GM23338 (cell line): Measurements from ENCODE around the gene ITPR2. TPM values are rescaled to one million over a fixed set of nuclear protein-coding genes. Genes with fewer than 3 reads are reported as not detected.

ENCODE experiments used
- ATAC-seq: fragments of 200-7000 bp; cut with Tn5 transposase; 3 replicates; pipeline ENCODE4 v1.9.1; 2020
- DNase-seq: peaks from one replicate; pipeline ENCODE4 v3.0.0-alpha.2; 2015; ENCODE audit warnings: low spot score
- H2AFZ ChIP-seq: fragments of 200-600 bp; sonication (generic); 2 replicates; pipeline ENCODE4 v1.8.0; 2016; ENCODE audit warnings: antibody characterized with exemption, mild to moderate bottlenecking, moderate library complexity
- H3F3A ChIP-seq: fragments of 200-600 bp; sonication (generic); replicated peaks from 2 replicates; pipeline ENCODE4 v1.8.0; 2017; ENCODE audit warnings: antibody characterized with exemption, mixed run types, low read depth
- H3K27ac ChIP-seq: fragments of 200-600 bp; sonication (generic); 2 replicates; pipeline ENCODE4 v1.6.1; 2016; ENCODE audit warnings: low read depth
- H3K27me3 ChIP-seq: fragments of 200-600 bp; sonication (generic); 2 replicates; pipeline ENCODE4 v1.8.0; 2016; ENCODE audit warnings: mild to moderate bottlenecking, mixed run types, moderate library complexity; ENCODE audit not compliant: insufficient read depth
- H3K36me3 ChIP-seq: fragments of 200-600 bp; sonication (generic); 2 replicates; pipeline ENCODE4 v1.8.0; 2016; ENCODE audit warnings: mild to moderate bottlenecking; ENCODE audit not compliant: insufficient read depth
- H3K4me1 ChIP-seq: fragments of 200-600 bp; sonication (generic); 2 replicates; pipeline ENCODE4 v1.8.0; 2016; ENCODE audit warnings: mild to moderate bottlenecking, moderate library complexity; ENCODE audit not compliant: insufficient read depth
- H3K4me2 ChIP-seq: fragments of 200-600 bp; sonication (generic); 2 replicates; pipeline ENCODE4 v1.7.1; 2017; ENCODE audit warnings: mixed run types
- H3K4me3 ChIP-seq: fragments of 200-600 bp; sonication (generic); 2 replicates; pipeline ENCODE4 v1.6.1; 2016; ENCODE audit warnings: mixed run types
- H3K79me2 ChIP-seq: fragments of 200-600 bp; sonication (generic); replicated peaks from 2 replicates; pipeline ENCODE4 v1.8.0; 2017; ENCODE audit warnings: mild to moderate bottlenecking; ENCODE audit not compliant: insufficient read depth
- H3K9me2 ChIP-seq: fragments of 200-600 bp; sonication (generic); 2 replicates; pipeline ENCODE4 v1.8.0; 2017; ENCODE audit not compliant: insufficient read depth
- H4K20me1 ChIP-seq: fragments of 200-600 bp; sonication (generic); replicated peaks from 2 replicates; pipeline ENCODE4 v1.8.0; 2017; ENCODE audit warnings: mild to moderate bottlenecking; ENCODE audit not compliant: insufficient read depth
- H3K27ac Mint-ChIP-seq: 2 replicates; pipeline ENCODE4 v1.8.0; 2020; ENCODE audit warnings: inconsistent platforms, mild to moderate bottlenecking, moderate library complexity, mixed read lengths
- H3K27me3 Mint-ChIP-seq: 3 replicates; pipeline ENCODE4 v1.8.0; 2022; ENCODE audit warnings: low read depth, mild to moderate bottlenecking, moderate library complexity, mixed read lengths, inconsistent platforms; ENCODE audit not compliant: insufficient read depth, poor library complexity
- H3K36me3 Mint-ChIP-seq: 3 replicates; pipeline ENCODE4 v1.8.0; 2021; ENCODE audit warnings: low read depth, mild to moderate bottlenecking, inconsistent platforms, moderate library complexity, mixed read lengths
- H3K4me1 Mint-ChIP-seq: 3 replicates; pipeline ENCODE4 v1.8.0; 2020; ENCODE audit warnings: mild to moderate bottlenecking, inconsistent platforms, mixed read lengths
- H3K4me3 Mint-ChIP-seq: 3 replicates; pipeline ENCODE4 v1.8.0; 2021; ENCODE audit warnings: moderate library complexity, mild to moderate bottlenecking, inconsistent platforms, mixed read lengths
- H3K9me3 Mint-ChIP-seq: 3 replicates; pipeline ENCODE4 v1.8.0; 2020; ENCODE audit warnings: moderate library complexity, mild to moderate bottlenecking, inconsistent platforms, mixed read lengths
- EZH2 ChIP-seq: fragments of 200-600 bp; sonication (generic); IDR thresholded peaks from one replicate; pipeline ENCODE4 v1.8.0; 2017; ENCODE audit warnings: antibody characterized with exemption, mild to moderate bottlenecking, low read depth; ENCODE audit not compliant: unreplicated experiment
- POLR2AphosphoS5 ChIP-seq: IDR thresholded peaks from 2 replicates; pipeline ENCODE4 v1.6.1; 2016; ENCODE audit warnings: antibody characterized with exemption, low read depth
- ZNF114 ChIP-seq: fragments of 250-450 bp; sonication (Bioruptor Pico); IDR thresholded peaks from 2 replicates; pipeline ENCODE4 v1.5.0; 2020; ENCODE audit warnings: mild to moderate bottlenecking, moderate library complexity
- ZNF331 ChIP-seq: fragments of 250-450 bp; sonication (Bioruptor Pico); IDR thresholded peaks from 2 replicates; pipeline ENCODE4 v1.5.0; 2020; ENCODE audit warnings: low read depth, mild to moderate bottlenecking, moderate library complexity
- polyA plus RNA-seq: library from polyadenylated mRNA; unstranded; fragments of >200 nt; fragmentation: Nextera tagmentation; extraction: Ambion mirVana; gene quantifications from 2 replicates; pipeline ENCODE4 v1.2.1, GENCODE V29; 2016
- total RNA-seq: library from RNA; depleted of rRNA; stranded (reverse); fragments of >200 nt; shearing (Covaris generic); gene quantifications from 2 replicates; pipeline ENCODE4 v1.2.3, GENCODE V29; 2014
- TF ChIP-seq, protein P1 (sequence below): IDR thresholded peaks from one replicate; pipeline ENCODE4 v1.6.1; 2018; ENCODE audit warnings: antibody characterized with exemption; ENCODE audit not compliant: unreplicated experiment
- TF ChIP-seq, protein P2 (sequence below): IDR thresholded peaks from 2 replicates; pipeline ENCODE4 v1.6.1; 2016; ENCODE audit warnings: antibody characterized with exemption

ITPR2 gene
- total and polyA plus RNA-seq, 2 experiments from 2014 or later: 44.5 to 65.2 TPM

DNA sequence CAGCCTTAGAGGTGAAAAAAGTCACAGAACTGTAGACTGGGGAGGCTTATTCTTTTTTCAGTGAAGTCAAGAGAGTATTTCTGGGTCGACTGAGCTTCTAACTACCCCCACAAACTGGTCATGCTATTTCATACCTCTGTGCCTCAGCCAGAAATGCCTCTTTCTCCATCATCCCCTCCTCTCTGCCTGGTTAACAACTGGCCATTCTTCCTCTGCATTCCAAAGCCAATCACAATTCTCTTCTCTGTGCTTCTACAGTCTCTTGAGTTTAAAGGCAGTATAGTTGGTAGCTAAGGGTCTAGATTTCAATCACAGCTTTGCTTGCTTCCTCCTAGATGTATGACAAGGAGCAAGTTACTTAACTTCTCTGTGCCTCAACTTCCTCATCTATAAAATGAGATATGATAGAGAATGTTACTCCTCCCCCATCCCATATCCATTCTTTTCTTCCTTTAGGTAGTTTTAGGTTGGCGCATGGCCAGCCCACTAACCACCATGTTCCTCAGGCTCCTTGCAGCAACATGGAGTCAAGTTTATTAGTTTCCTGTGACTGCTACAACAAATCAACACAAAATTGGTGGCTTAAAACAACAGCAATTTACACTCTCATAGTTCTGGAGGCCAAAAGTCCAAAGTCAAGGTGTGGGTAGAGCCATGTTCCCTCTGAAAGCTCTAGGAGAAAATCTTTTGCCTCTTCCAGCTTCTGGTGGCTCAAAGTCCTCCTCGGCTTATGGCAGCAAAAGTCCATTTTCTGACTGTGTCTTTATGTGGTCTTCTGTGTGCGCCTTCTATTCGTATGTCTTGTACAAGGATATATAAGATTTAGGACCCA is 62.5 kb downstream of the ITPR2 start (continued):
- TF ChIP-seq ZNF114 (CRISPR knock-in tag): no peak
- TF ChIP-seq, protein P1, sequence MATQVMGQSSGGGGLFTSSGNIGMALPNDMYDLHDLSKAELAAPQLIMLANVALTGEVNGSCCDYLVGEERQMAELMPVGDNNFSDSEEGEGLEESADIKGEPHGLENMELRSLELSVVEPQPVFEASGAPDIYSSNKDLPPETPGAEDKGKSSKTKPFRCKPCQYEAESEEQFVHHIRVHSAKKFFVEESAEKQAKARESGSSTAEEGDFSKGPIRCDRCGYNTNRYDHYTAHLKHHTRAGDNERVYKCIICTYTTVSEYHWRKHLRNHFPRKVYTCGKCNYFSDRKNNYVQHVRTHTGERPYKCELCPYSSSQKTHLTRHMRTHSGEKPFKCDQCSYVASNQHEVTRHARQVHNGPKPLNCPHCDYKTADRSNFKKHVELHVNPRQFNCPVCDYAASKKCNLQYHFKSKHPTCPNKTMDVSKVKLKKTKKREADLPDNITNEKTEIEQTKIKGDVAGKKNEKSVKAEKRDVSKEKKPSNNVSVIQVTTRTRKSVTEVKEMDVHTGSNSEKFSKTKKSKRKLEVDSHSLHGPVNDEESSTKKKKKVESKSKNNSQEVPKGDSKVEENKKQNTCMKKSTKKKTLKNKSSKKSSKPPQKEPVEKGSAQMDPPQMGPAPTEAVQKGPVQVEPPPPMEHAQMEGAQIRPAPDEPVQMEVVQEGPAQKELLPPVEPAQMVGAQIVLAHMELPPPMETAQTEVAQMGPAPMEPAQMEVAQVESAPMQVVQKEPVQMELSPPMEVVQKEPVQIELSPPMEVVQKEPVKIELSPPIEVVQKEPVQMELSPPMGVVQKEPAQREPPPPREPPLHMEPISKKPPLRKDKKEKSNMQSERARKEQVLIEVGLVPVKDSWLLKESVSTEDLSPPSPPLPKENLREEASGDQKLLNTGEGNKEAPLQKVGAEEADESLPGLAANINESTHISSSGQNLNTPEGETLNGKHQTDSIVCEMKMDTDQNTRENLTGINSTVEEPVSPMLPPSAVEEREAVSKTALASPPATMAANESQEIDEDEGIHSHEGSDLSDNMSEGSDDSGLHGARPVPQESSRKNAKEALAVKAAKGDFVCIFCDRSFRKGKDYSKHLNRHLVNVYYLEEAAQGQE: no peak
- TF ChIP-seq ZNF331: no peak
- TF ChIP-seq, protein P2, sequence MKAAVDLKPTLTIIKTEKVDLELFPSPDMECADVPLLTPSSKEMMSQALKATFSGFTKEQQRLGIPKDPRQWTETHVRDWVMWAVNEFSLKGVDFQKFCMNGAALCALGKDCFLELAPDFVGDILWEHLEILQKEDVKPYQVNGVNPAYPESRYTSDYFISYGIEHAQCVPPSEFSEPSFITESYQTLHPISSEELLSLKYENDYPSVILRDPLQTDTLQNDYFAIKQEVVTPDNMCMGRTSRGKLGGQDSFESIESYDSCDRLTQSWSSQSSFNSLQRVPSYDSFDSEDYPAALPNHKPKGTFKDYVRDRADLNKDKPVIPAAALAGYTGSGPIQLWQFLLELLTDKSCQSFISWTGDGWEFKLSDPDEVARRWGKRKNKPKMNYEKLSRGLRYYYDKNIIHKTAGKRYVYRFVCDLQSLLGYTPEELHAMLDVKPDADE: no peak
- no peak for TF ChIP-seq POLR2AphosphoS5
- no peak for TF ChIP-seq EZH2

DNA sequence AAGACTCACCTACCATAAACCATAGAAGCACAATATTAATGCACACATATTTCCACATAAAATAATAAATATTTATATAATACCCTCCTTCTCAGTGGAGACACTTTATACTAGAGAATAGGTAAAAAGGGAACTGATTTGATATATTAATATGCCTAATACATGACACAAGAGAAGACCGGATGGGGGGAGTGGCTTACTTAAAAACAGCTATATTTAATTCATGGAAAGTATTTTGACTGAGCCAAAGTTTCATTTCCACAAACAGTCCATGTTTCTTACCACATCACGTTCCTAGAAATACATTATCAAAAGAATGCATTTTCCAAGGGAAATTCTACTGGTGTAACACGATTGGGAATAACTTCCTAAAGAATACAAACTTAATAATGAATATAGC is 63.4 kb downstream of the ITPR2 start:
- H3K9me3 Mint-ChIP-seq: no peaks in the 10 kb centered on the region
- Histone ChIP-seq H4K20me1 (peaks cover 6% of the 10 kb centered on the region; the same call in 1 of the 2 replicates), H3K4me1 (peaks cover 21% of the 10 kb centered on the region; the same call in 1 of the 2 replicates), H3K36me3 (no peaks in the 10 kb centered on the region), H3K27me3 (no peaks in the 10 kb centered on the region), H2AFZ (no peak overlapping the region), H3K9me2 (0 out of 2 replicates have a peak, but pooled peaks cover 9% of the 10 kb centered on the region), H3K4me2 (no peak overlapping the region), H3K4me3 (no peak overlapping the region), H3K79me2 (peaks cover 23% of the 10 kb centered on the region), H3F3A (no peaks in the 10 kb centered on the region), H3K27ac (no peak overlapping the region)
- TF ChIP-seq ZNF114 (CRISPR knock-in tag): no peak
- peaks cover 1% of the 10 kb centered on the region for H3K27me3 Mint-ChIP-seq
- peaks cover 3% of the 10 kb centered on the region; the same call in 2 of the 3 replicates for H3K36me3 Mint-ChIP-seq
- ATAC-seq (no peak), DNase-seq (no peak)
- H3K4me3 Mint-ChIP-seq: no peak overlapping the region
- no peak overlapping the region for H3K27ac Mint-ChIP-seq
- peaks cover 22% of the 10 kb centered on the region; the same call in 2 of the 3 replicates for H3K4me1 Mint-ChIP-seq
